PC-9 (cell line): ENCODE data around the gene HSD3B7. TPM values are rescaled to one million over a fixed set of nuclear protein-coding genes. Genes with fewer than 3 reads are reported as not detected.
A peak's percentile ranks its signal among the peaks of the same experiment; 100 is the strongest.

Source experiments
- BruUV-seq: library from RNA; stranded (reverse); fragments of 400-500 nt; replicated peaks from 2 replicates; lab custom pipeline; 2021; lab: Mats Ljungman, UMichigan
- CTCF ChIA-PET: fragments of 300-600 bp; sonication (Branson Sonifier 250); formaldehyde crosslinking; loops from one replicate; lab custom pipeline; 2022; ENCODE audit warnings: antibody characterized with exemption; lab: Charles Lee
- POLR2A ChIA-PET: fragments of 300-600 bp; sonication (Branson Sonifier 250); formaldehyde crosslinking; loops from one replicate; lab custom pipeline; 2022; ENCODE audit warnings: antibody characterized with exemption; ENCODE audit not compliant: unreplicated experiment; lab: Charles Lee
- DNase-seq, 2 experiments: peaks; one replicate each; pipeline versions ENCODE4 v3.0.0 to v3.0.0-alpha.2; 2015 to 2022; ENCODE audit warnings: mixed read lengths in 1 of 2
- H2AFZ ChIP-seq: fragments of 200-600 bp; sonication (generic); 2 replicates; pipeline ENCODE4 v1.8.1; 2017; ENCODE audit warnings: antibody characterized with exemption
- H3F3A ChIP-seq: fragments of 200-600 bp; sonication (generic); 2 replicates; pipeline ENCODE4 v1.8.1; 2017; ENCODE audit warnings: antibody characterized with exemption, mild to moderate bottlenecking, low read depth; ENCODE audit not compliant: insufficient read depth
- H3K27ac ChIP-seq: fragments of 200-600 bp; sonication (generic); 2 replicates; pipeline ENCODE4 v1.6.1; 2016; ENCODE audit warnings: mixed run types
- H3K27me3 ChIP-seq: fragments of 200-600 bp; sonication (generic); 2 replicates; pipeline ENCODE4 v1.6.1; 2016; ENCODE audit warnings: low read depth, mixed run types; ENCODE audit not compliant: insufficient read depth
- H3K36me3 ChIP-seq: fragments of 200-600 bp; sonication (generic); 2 replicates; pipeline ENCODE4 v1.6.1; 2016; ENCODE audit warnings: low read depth, mixed run types
- H3K4me1 ChIP-seq: fragments of 200-600 bp; sonication (generic); replicated peaks from 2 replicates; pipeline ENCODE4 v1.6.1; 2016; ENCODE audit warnings: mixed run types; ENCODE audit not compliant: insufficient read depth
- H3K4me2 ChIP-seq: fragments of 200-600 bp; sonication (generic); 2 replicates; pipeline ENCODE4 v1.6.1; 2017; ENCODE audit warnings: mixed run types
- H3K4me3 ChIP-seq: fragments of 200-600 bp; sonication (generic); 2 replicates; pipeline ENCODE4 v1.6.1; 2016; ENCODE audit warnings: mixed run types
- H3K79me2 ChIP-seq: fragments of 200-600 bp; sonication (generic); 2 replicates; pipeline ENCODE4 v1.6.1; 2017; ENCODE audit warnings: low read depth, mixed run types
- H3K9me2 ChIP-seq: fragments of 200-600 bp; sonication (generic); 2 replicates; pipeline ENCODE4 v1.8.1; 2017; ENCODE audit warnings: mild to moderate bottlenecking; ENCODE audit not compliant: insufficient read depth
- H3K9me3 ChIP-seq: fragments of 200-600 bp; sonication (generic); 2 replicates; pipeline ENCODE4 v1.8.1; 2016; ENCODE audit warnings: low read depth; ENCODE audit not compliant: insufficient read depth
- H4K20me1 ChIP-seq: fragments of 200-600 bp; sonication (generic); 2 replicates; pipeline ENCODE4 v1.8.1; 2017; ENCODE audit not compliant: insufficient read depth
- EZH2 ChIP-seq: fragments of 200-600 bp; sonication (generic); IDR thresholded peaks from 2 replicates; pipeline ENCODE4 v1.8.0; 2017; ENCODE audit warnings: antibody characterized with exemption, low read depth
- intact Hi-C: fragments of 100-400 bp; cut with micrococcal nuclease; formaldehyde crosslinking; loops from one replicate; pipeline ENCODE4 v1.10.0; 2022; ENCODE audit not compliant: unreplicated experiment
- total RNA-seq: library from RNA; stranded (reverse); gene quantifications from 2 replicates; pipeline ENCODE4 v1.2.3, GENCODE V29; 2021
- TF ChIP-seq, protein P1 (sequence below): fragments of 200-600 bp; sonication (generic); conservative IDR thresholded peaks from 2 replicates; pipeline ENCODE4 v1.6.1; 2017; ENCODE audit warnings: mixed run types, antibody characterized with exemption, mild to moderate bottlenecking, moderate library complexity

The HSD3B7 gene
- total RNA-seq, 1 experiment from 2014 or later = 34.8 TPM

DNA sequence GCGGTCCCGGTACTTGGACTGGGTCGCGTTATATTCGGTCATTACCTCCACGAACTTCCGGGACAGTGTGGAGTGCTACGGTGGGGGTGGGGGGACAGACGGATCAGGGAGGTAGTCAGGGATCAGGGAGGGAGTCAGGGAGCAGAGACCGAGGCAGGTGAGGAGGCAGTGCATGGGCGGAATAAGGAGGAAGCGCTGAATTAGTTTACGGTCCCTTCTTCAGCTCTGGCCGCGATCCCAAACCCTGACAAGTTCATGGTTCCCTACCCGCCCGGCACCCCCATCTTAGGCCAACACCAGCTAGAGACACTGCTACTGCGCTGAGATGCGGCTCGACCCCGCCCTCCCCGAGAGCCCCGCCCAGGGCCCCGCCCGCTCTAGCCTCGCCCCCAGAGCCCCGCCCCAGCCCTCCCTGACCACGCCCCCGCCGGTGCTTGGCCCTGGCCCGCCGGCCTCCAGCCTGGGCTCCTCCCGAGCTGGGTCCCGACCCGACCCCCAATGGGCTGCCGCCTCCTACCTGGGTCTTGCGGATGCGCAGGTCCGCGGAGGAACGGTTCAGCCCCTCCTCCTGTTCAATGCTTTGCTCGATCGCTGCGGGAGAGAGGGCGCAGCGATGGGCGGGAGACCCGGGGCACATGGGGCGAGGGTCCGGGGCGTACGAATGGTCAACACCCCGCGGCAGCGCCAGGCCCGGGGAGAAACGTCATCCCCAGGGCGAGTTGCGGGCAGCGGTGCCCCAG, 12.1 kb downstream of the HSD3B7 start:
- intact Hi-C loops = loop anchor here (1.0 kb wide), 2 partner anchors 36 to 183 kb away; partner anchors contain the start of genes FUS and STX4
- no peaks in the 10 kb centered on the region for H3K9me2 ChIP-seq
- peak; percentile 50 to 84 for DNase-seq
- peaks cover 24% of the 10 kb centered on the region for H3K4me1 ChIP-seq
- H3K4me2 ChIP-seq = peak overlapping the region; percentile 98
- no TSS peak for BruUV-seq
- no peaks in the 10 kb centered on the region for H3K79me2 ChIP-seq
- TF ChIP-seq EZH2 = no peak
- TF ChIP-seq, protein P1, sequence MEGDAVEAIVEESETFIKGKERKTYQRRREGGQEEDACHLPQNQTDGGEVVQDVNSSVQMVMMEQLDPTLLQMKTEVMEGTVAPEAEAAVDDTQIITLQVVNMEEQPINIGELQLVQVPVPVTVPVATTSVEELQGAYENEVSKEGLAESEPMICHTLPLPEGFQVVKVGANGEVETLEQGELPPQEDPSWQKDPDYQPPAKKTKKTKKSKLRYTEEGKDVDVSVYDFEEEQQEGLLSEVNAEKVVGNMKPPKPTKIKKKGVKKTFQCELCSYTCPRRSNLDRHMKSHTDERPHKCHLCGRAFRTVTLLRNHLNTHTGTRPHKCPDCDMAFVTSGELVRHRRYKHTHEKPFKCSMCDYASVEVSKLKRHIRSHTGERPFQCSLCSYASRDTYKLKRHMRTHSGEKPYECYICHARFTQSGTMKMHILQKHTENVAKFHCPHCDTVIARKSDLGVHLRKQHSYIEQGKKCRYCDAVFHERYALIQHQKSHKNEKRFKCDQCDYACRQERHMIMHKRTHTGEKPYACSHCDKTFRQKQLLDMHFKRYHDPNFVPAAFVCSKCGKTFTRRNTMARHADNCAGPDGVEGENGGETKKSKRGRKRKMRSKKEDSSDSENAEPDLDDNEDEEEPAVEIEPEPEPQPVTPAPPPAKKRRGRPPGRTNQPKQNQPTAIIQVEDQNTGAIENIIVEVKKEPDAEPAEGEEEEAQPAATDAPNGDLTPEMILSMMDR = no peak
- H2AFZ ChIP-seq = peak overlapping the region; percentile 80
- H3F3A ChIP-seq = peaks cover 41% of the 10 kb centered on the region
- peak overlapping the region; percentile 80 for H3K27ac ChIP-seq
- peak overlapping the region; percentile 67 for H3K4me3 ChIP-seq
- no peaks in the 10 kb centered on the region for H3K9me3 ChIP-seq
- ChIA-PET POLR2A (interaction anchor here (0.5 to 1.0 kb wide), 5 partner anchors 20 to 480 kb away, joined by 3 to 29 read pairs (median 5); partner anchors contain the start of gene STX4), CTCF (interaction anchor here (0.6 to 0.8 kb wide), 2 partner anchors 10 to 11 kb away, joined by 3 to 5 read pairs; no protein-coding TSS in a partner anchor)
- no peaks in the 10 kb centered on the region for H3K27me3 ChIP-seq
- no peaks in the 10 kb centered on the region for H3K36me3 ChIP-seq
- no peaks in the 10 kb centered on the region for H4K20me1 ChIP-seq

DNA sequence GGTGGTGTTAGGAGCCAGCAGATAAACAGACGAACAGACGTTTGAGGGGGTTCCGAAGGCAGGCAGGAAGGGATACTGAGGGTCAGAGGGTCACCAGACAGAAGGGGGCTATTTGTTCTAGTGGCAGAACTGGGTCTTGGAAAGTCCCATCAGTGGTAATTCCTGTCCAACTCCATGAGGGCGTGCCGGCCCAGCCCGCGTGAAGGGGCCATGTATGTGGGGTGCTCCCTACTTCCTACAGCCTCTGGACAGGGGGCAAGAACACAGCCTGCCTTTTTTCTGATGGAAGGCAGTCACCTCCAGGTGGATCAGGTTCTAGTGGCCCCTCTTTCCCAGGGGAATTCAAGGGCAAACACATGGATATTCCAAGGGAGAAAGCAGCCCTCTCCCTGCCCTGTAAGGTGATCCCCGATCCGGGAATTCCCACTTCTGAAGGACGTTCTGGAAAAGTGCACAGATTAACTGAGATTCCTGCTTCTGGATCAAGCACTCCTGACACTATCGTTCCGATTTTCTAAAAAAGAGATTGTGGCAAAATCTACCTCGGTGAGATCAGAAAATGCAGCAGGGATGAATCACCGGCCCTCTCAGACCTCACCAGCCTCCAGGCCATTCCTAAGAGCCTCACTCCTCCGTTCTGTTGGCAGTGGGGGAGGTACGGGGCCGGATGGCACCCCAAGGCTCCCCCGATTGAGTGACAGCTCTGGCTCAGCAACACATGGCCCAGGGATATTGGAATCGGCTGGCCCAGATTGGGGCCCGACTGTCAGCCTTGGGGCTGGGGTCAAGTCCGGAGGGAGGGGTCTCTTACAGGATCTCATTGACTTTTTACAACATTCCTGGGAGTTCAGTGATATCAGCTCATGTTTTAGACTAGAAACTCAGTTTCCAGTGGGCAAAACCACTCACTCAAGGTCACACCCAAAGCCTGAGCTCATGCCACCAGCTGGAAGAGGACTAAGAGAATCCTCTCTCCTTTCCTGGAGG, 13.0 kb downstream of the HSD3B7 start:
- H4K20me1 ChIP-seq = no peaks in the 10 kb centered on the region
- no peaks in the 10 kb centered on the region for H3K9me2 ChIP-seq
- ChIA-PET CTCF (interaction anchor here (0.5 to 0.9 kb wide), 3 partner anchors 13 to 159 kb away, joined by 4 to 9 read pairs (median 5); partner anchors contain the start of gene HSD3B7), POLR2A (interaction anchor here (0.5 to 1.0 kb wide), 4 partner anchors 19 to 144 kb away, joined by 3 to 9 read pairs (median 5); partner anchors contain the start of genes STX4 and ZNF668)
- peaks cover 41% of the 10 kb centered on the region for H3F3A ChIP-seq
- H3K27ac ChIP-seq = peak overlapping the region; percentile 80
- peak overlapping the region; percentile 80 for H2AFZ ChIP-seq
- peaks cover 24% of the 10 kb centered on the region for H3K4me1 ChIP-seq
- peak overlapping the region; percentile 67 for H3K4me3 ChIP-seq
- H3K27me3 ChIP-seq = no peaks in the 10 kb centered on the region
- peak overlapping the region; percentile 98 for H3K4me2 ChIP-seq
- no peaks in the 10 kb centered on the region for H3K36me3 ChIP-seq
- no peaks in the 10 kb centered on the region for H3K9me3 ChIP-seq
- DNase-seq = peak; percentile 77 to 86
- TSS peak; percentile 81 for BruUV-seq
- H3K79me2 ChIP-seq = no peaks in the 10 kb centered on the region
- intact Hi-C loops = loop anchor here (1.0 kb wide), 2 partner anchors 35 to 182 kb away; partner anchors contain the start of genes FUS and STX4
- TF ChIP-seq, protein P1 = no peak
- TF ChIP-seq EZH2 = no peak
